Measurements from ENCODE around the gene ACAP1.

DNA sequence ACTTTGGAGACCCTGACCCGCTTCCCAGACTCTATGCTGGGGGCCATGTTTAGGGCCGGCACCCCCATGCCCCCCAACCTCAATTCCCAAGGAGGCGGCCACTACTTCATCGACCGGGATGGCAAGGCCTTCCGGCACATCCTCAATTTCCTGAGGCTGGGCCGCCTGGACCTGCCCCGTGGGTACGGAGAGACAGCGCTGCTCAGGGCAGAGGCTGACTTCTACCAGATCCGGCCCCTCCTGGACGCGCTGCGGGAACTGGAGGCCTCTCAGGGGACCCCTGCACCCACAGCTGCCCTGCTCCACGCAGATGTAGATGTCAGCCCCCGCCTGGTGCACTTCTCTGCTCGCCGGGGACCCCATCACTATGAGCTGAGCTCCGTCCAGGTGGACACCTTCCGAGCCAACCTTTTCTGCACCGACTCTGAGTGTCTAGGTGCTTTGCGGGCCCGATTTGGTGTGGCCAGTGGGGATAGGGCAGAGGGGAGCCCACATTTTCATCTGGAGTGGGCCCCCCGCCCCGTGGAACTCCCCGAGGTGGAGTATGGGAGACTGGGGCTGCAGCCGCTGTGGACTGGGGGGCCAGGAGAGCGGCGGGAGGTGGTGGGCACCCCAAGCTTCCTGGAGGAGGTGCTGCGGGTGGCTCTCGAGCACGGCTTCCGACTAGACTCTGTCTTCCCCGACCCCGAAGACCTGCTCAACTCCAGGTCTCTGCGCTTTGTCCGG, 16.7 kb downstream of the ACAP1 start:
- TF ChIP-seq, protein P1, sequence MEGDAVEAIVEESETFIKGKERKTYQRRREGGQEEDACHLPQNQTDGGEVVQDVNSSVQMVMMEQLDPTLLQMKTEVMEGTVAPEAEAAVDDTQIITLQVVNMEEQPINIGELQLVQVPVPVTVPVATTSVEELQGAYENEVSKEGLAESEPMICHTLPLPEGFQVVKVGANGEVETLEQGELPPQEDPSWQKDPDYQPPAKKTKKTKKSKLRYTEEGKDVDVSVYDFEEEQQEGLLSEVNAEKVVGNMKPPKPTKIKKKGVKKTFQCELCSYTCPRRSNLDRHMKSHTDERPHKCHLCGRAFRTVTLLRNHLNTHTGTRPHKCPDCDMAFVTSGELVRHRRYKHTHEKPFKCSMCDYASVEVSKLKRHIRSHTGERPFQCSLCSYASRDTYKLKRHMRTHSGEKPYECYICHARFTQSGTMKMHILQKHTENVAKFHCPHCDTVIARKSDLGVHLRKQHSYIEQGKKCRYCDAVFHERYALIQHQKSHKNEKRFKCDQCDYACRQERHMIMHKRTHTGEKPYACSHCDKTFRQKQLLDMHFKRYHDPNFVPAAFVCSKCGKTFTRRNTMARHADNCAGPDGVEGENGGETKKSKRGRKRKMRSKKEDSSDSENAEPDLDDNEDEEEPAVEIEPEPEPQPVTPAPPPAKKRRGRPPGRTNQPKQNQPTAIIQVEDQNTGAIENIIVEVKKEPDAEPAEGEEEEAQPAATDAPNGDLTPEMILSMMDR (IDR thresholded peaks at IDR 0.05; ENCODE audit: low read depth, low read length, poor library complexity, severe bottlenecking), result no peak
- TF ChIP-seq EZH2phosphoT487 (IDR thresholded peaks at IDR 0.05; ENCODE audit: borderline replicate concordance, low read length), result no peak

Data from DOHH2 (cell line).